ENCODE data around the gene EEFSEC.

GRCh38 chr3:128452678-128453275, 299.5 kb downstream of the EEFSEC start:
- no peak for TF ChIP-seq POLR2AphosphoS5 (IDR thresholded peaks at IDR 0.05; ENCODE audit: low read depth, low read length)
- no peak for TF ChIP-seq TAF1 (IDR thresholded peaks at IDR 0.05; ENCODE audit: borderline replicate concordance, low read depth, low read length)
- TF ChIP-seq POLR2A (IDR thresholded peaks at IDR 0.05; ENCODE audit: low read depth, low read length), result no peak

Data from GM12892 (cell line).